Suppressor macrophage treated with lipopolysaccharide for 1 hour (primary cell): ENCODE results near the gene SMAD9.

Experiments used
- DNase-seq, 3 donors: peaks; one replicate each; pipeline ENCODE4 v3.0.0-alpha.2; 2020 to 2022

The SMAD9 gene

GRCh38 chr13:36919833-36920615 lies at the start of gene SMAD9:
SMAD9 (minus strand) TSS chr13:36920238; CDS start chr13:36879689, 40,549 bp downstream.
- DNase-seq: peak; percentile 42 to 74 (median 52)

GRCh38 chr13:36966404-36966803 lies 46.4 kb upstream of the SMAD9 start:
- DNase-seq: no peak

GRCh38 chr13:36965767-36966166 lies 45.7 kb upstream of the SMAD9 start:
- DNase-seq: no peak

- no peak for DNase-seq
These were observed 39.5 kb upstream of the SMAD9 start for GRCh38 chr13:36959456-36960116.

GRCh38 chr13:36954542-36954941 lies 34.5 kb upstream of the SMAD9 start:
- DNase-seq: no peak

GRCh38 chr13:36950920-36951319 lies 30.9 kb upstream of the SMAD9 start:
- DNase-seq: no peak

GRCh38 chr13:36950330-36950729 lies 30.3 kb upstream of the SMAD9 start:
- no peak for DNase-seq

GRCh38 chr13:36945078-36945477 lies 25.0 kb upstream of the SMAD9 start:
- DNase-seq: no peak

GRCh38 chr13:36925603-36926002 lies 5.6 kb upstream of the SMAD9 start:
- DNase-seq: no peak

GRCh38 chr13:36924001-36924400 lies 4.0 kb upstream of the SMAD9 start:
- DNase-seq: no peak

GRCh38 chr13:36921631-36922301 lies 1.7 kb upstream of the SMAD9 start:
- DNase-seq: no peak

- no peak for DNase-seq
These were observed 663 bp upstream of the SMAD9 start for GRCh38 chr13:36920616-36921185.

- DNase-seq: peak in 2 of 3 donors; percentile 7 to 50
These were observed 736 bp downstream of the SMAD9 start for GRCh38 chr13:36919171-36919832.

GRCh38 chr13:36918246-36919131 lies 1.5 kb downstream of the SMAD9 start:
- DNase-seq: no peak

GRCh38 chr13:36917311-36917710 lies 2.7 kb downstream of the SMAD9 start:
- no peak for DNase-seq

- DNase-seq: no peak
These were observed 4.0 kb downstream of the SMAD9 start for GRCh38 chr13:36915896-36916640.

- DNase-seq: no peak
These were observed 4.9 kb downstream of the SMAD9 start for GRCh38 chr13:36915106-36915505.

- DNase-seq: no peak
These were observed 5.4 kb downstream of the SMAD9 start for GRCh38 chr13:36914648-36915047.

- DNase-seq: no peak
These were observed 6.6 kb downstream of the SMAD9 start for GRCh38 chr13:36913463-36913862.

GRCh38 chr13:36912973-36913372 lies 7.1 kb downstream of the SMAD9 start:
- no peak for DNase-seq

GRCh38 chr13:36912369-36912768 lies 7.7 kb downstream of the SMAD9 start:
- no peak for DNase-seq
